ENCODE measurements around the gene GAB2.

The GAB2 gene

DNA sequence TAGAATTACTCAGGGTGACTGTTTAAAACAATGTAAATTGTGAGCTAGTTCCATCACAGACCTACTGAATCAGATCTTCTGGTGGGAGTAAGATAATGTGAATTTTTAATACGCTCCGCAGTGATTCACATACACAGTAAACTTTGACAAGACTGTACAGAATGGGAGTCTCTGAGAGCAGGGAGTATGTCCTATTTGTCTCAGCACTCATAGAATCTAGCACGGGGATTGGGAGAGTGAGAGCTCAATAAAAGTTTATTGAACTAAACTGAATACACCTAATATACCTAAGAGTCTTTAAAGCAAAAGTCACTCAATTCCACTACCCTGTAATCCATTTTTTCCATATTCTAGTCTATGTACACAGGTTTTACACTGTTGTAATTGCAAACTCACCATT lies 11.2 kb upstream of the GAB2 start:
- H3K4me3 ChIP-seq (ENCODE audit: control insufficient read depth, low read depth, low read length), result no peak overlapping the region
- TF ChIP-seq, protein P1, sequence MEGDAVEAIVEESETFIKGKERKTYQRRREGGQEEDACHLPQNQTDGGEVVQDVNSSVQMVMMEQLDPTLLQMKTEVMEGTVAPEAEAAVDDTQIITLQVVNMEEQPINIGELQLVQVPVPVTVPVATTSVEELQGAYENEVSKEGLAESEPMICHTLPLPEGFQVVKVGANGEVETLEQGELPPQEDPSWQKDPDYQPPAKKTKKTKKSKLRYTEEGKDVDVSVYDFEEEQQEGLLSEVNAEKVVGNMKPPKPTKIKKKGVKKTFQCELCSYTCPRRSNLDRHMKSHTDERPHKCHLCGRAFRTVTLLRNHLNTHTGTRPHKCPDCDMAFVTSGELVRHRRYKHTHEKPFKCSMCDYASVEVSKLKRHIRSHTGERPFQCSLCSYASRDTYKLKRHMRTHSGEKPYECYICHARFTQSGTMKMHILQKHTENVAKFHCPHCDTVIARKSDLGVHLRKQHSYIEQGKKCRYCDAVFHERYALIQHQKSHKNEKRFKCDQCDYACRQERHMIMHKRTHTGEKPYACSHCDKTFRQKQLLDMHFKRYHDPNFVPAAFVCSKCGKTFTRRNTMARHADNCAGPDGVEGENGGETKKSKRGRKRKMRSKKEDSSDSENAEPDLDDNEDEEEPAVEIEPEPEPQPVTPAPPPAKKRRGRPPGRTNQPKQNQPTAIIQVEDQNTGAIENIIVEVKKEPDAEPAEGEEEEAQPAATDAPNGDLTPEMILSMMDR (conservative IDR thresholded peaks at IDR 0.05; ENCODE audit: control insufficient read depth, insufficient read depth, low read depth, low read length), result no peak

DNA sequence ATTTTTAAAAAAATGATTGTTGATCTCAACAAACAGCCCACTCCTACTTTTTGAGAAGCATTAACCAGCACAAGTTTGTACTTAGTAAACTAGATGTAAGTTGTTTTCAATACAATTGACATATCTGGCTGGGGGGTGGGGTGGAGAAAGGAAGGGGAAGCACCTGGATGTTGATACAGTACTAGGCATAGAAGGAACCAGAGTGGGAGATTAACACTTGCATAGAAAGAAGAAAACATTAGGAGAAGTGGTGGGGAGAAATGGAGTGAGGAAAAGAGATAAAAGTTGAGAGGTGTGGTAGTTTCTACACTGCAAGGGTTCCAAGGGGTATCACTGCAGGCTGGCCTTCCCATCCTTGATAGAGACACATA lies 10.6 kb upstream of the GAB2 start:
- H3K4me3 ChIP-seq (ENCODE audit: control insufficient read depth, low read depth, low read length), result no peak overlapping the region
- DNase-seq (ENCODE audit: low read depth), result no peak
- TF ChIP-seq, protein P1 (conservative IDR thresholded peaks at IDR 0.05; ENCODE audit: control insufficient read depth, insufficient read depth, low read depth, low read length), result no peak

More for the DNA sequence above, 11.2 kb upstream of the GAB2 start:
- DNase-seq (ENCODE audit: low read depth), result no peak

DNA sequence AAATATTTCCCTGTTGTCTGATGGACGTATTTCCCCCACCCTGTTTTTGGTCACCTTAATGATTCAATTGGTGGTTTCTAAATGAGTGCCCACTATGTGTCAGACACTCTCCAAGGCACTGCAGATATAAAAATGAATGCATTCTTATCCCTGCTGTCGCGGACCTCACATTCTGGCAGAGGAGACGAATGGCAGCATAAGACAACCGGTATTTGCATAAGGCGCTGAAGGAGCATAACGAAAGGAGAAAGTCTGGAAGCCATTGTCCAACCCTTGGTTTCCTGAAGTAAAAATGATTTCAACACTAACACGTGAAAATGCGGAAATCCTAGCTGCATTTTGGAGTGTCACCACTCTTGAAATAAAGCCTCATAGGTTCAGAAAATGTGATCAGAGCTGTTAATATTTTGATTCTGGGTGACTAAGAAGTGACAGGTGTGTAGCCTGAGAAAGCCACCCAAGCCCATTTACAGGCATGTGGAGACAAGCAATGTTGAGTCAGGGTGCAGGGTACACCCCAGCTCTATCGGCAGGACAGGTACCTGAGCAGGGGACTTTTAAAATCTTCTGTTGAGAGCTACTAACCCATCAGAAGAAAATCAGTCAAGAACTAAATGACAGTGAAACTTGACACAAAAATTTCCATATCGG lies 10.1 kb upstream of the GAB2 start:
- TF ChIP-seq, protein P1 (conservative IDR thresholded peaks at IDR 0.05; ENCODE audit: control insufficient read depth, insufficient read depth, low read depth, low read length), result no peak
- H3K4me3 ChIP-seq (ENCODE audit: control insufficient read depth, low read depth, low read length), result no peak overlapping the region
- no peak for DNase-seq (ENCODE audit: low read depth)

DNA sequence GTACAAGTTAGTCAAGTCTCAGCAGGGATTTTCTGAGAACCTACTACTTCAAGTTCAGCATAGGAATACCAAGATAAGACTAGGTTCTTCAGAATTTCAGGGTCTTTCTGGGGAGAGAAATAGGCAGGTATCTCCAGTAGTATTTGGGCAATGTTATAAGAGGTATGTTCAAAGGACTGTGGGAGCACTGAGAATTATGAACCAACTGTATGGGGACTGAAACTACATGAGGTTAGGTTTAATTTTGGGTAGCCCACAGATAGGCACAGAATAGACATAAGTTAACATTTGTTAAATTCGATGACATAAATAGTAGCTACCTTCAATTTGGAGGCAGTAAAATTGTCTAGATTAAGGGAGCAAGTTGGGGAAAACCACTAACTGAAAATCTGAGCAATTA lies 9.2 kb upstream of the GAB2 start:
- no peak overlapping the region for H3K4me3 ChIP-seq (ENCODE audit: control insufficient read depth, low read depth, low read length)
- no peak for DNase-seq (ENCODE audit: low read depth)
- TF ChIP-seq, protein P1 (conservative IDR thresholded peaks at IDR 0.05; ENCODE audit: control insufficient read depth, insufficient read depth, low read depth, low read length), result no peak

DNA sequence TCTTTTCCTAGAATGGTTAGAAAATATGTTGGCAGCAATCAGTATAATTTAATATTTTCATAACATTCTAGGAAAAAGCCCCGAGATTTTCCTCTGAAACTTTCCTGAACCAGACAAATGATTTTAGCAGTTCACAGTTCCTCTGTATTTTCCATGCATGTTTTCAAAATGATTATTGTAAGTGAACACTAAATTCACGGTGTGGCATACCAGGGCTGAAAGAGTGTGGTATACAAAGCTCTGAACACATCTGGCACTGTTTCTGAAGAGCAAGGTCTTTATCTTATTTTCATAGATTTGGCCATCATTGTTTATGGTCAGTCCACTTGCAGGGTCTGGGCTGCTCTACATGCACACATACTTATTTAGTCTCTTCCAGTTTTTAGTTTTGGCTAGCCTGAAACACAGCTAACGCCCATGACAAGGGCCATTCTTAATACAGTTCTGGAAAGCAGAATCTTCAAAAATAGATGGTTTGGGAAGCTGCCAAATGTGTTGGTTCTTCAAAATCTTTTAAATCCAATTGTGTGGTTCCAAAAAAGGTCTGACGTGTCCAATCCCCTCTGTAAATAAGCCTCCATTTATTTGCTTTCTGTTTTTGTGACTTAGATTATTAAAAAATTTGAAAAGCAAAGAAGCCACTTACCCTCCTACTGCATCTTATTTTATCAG lies 7.9 kb upstream of the GAB2 start:
- H3K4me3 ChIP-seq (ENCODE audit: control insufficient read depth, low read depth, low read length), result no peak overlapping the region
- DNase-seq (ENCODE audit: low read depth), result no peak
- TF ChIP-seq, protein P1 (conservative IDR thresholded peaks at IDR 0.05; ENCODE audit: control insufficient read depth, insufficient read depth, low read depth, low read length), result no peak

DNA sequence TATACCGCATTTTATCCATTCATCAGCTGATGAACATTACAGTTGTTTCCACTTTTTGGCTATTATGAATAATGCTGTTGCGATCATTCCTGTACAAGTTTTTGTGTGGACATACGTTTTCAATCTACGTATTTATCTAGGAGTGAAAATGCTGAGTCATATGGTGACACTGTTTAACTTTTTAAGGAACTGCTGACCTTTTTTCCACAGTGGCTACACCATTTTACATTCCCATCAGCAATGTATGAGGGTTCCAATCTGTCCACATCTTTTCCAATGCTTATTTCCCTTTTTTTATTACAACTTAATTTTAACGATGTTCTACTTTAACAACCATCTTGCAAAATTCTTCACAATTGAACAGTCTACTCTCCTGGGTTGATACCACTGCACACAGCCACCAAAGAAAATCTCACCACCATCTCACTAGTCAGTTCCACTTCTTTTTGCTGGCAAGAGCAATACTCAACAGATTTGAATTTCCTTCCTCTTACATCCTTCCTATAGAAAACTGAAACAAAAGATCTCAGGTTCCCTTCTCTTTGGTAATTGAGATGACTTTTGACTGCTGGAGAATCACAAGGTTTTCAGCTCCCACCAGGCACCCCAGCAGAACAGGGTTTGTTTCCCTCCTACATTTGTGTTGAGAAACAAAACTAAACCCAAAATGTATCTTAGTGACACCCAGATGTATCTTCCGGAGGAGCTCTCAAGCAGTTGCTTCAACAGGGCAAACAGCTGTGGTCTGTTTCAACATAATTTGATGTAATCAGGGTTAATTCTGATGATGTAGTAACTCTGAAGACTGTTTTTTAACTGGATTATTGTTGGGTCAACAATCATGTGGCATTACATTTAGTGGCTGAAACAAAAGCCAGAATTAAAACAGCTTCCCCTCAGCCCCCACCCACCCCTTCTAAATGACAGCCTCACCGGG lies 7.0 kb upstream of the GAB2 start:
- DNase-seq (ENCODE audit: low read depth), result peak; percentile 76
- TF ChIP-seq, protein P1 (conservative IDR thresholded peaks at IDR 0.05; ENCODE audit: control insufficient read depth, insufficient read depth, low read depth, low read length), result no peak
- H3K4me3 ChIP-seq (ENCODE audit: control insufficient read depth, low read depth, low read length), result no peak overlapping the region
